ENCODE measurements around the gene DDR1.

DNA sequence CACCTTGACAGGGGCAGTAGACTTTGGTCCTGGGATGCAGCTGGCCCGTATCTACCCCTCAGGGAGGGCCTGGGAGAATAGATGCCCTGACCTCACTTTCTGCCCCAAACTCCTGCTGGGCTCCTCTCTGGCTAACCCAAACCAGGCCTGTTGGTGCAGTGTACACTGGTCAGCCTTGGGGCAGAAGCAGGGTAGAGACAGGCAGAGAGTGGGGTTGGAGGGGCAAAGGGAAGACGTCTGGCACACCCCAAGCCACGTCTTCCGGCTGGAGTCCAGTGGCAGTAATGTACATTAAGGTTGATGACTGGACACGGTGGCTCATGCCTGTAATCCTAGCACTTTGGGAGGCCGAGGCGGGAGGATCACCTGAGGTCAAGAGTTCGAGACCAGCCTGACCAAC lies 9.3 kb downstream of the DDR1 start:
- TF ChIP-seq, protein P1, sequence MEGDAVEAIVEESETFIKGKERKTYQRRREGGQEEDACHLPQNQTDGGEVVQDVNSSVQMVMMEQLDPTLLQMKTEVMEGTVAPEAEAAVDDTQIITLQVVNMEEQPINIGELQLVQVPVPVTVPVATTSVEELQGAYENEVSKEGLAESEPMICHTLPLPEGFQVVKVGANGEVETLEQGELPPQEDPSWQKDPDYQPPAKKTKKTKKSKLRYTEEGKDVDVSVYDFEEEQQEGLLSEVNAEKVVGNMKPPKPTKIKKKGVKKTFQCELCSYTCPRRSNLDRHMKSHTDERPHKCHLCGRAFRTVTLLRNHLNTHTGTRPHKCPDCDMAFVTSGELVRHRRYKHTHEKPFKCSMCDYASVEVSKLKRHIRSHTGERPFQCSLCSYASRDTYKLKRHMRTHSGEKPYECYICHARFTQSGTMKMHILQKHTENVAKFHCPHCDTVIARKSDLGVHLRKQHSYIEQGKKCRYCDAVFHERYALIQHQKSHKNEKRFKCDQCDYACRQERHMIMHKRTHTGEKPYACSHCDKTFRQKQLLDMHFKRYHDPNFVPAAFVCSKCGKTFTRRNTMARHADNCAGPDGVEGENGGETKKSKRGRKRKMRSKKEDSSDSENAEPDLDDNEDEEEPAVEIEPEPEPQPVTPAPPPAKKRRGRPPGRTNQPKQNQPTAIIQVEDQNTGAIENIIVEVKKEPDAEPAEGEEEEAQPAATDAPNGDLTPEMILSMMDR (IDR thresholded peaks at IDR 0.05): no peak
- no peak for TF ChIP-seq POLR2AphosphoS5 (IDR thresholded peaks at IDR 0.05)

All from gastroesophageal sphincter (tissue), 3 donors.